Measurements from ENCODE around the gene NXF1. TPM values are rescaled to one million over a fixed set of nuclear protein-coding genes. Genes with fewer than 3 reads are reported as not detected.
"Not testable (repeated sequence)": the region's sequence is repeated elsewhere in the genome, so short reads cannot be mapped to it uniquely, and the experiment has no call there.

Gene NXF1
- 24.9 and 26.1 TPM in 2 replicates for total RNA-seq (2014; rRNA removed; shearing (Covaris generic))

GRCh38 chr11:62805076-62805892 lies at the start of gene NXF1:
TSS of gene NXF1 (minus strand) at chr11:62805440. CDS start at chr11:62805356, 84 bp downstream.
- peak; percentile 90 for DNase-seq (ENCODE audit: low read depth)

- DNase-seq (ENCODE audit: low read depth), result no peak
Measured at GRCh38 chr11:62854013-62854824, 49.0 kb upstream of the NXF1 start.

GRCh38 chr11:62853279-62853965 lies 48.2 kb upstream of the NXF1 start:
- no peak for DNase-seq (ENCODE audit: low read depth)

- no peak for DNase-seq (ENCODE audit: low read depth)
Measured at GRCh38 chr11:62852523-62853188, 47.4 kb upstream of the NXF1 start.

- DNase-seq (ENCODE audit: low read depth), result no peak
Measured at GRCh38 chr11:62851807-62852522, 46.7 kb upstream of the NXF1 start.

GRCh38 chr11:62850911-62851806 lies 45.9 kb upstream of the NXF1 start:
- no peak for DNase-seq (ENCODE audit: low read depth)

GRCh38 chr11:62847767-62848314 lies 42.6 kb upstream of the NXF1 start:
- no peak for DNase-seq (ENCODE audit: low read depth)

- DNase-seq (ENCODE audit: low read depth), result no peak
Measured at GRCh38 chr11:62846177-62846576, 40.9 kb upstream of the NXF1 start.

GRCh38 chr11:62844154-62844553 lies 38.9 kb upstream of the NXF1 start:
- no peak for DNase-seq (ENCODE audit: low read depth)

GRCh38 chr11:62843466-62843865 lies 38.2 kb upstream of the NXF1 start:
- no peak for DNase-seq (ENCODE audit: low read depth)

GRCh38 chr11:62842891-62843290 lies 37.7 kb upstream of the NXF1 start:
- not testable (repeated sequence) for DNase-seq (ENCODE audit: low read depth)

GRCh38 chr11:62842171-62842741 lies 37.0 kb upstream of the NXF1 start:
- DNase-seq (ENCODE audit: low read depth), result no peak

GRCh38 chr11:62841361-62842170 lies 36.3 kb upstream of the NXF1 start:
- DNase-seq (ENCODE audit: low read depth), result peak; percentile 100

GRCh38 chr11:62840721-62841360 lies 35.6 kb upstream of the NXF1 start:
- DNase-seq (ENCODE audit: low read depth), result peak; percentile 91

GRCh38 chr11:62839050-62839945 lies 34.1 kb upstream of the NXF1 start, which contains the start of gene WDR74:
TSS of gene WDR74 (minus strand) at chr11:62839590. CDS start at chr11:62839570, 20 bp downstream.
- peak; percentile 92 for DNase-seq (ENCODE audit: low read depth)

- no peak for DNase-seq (ENCODE audit: low read depth)
Measured at GRCh38 chr11:62835336-62835735, 30.1 kb upstream of the NXF1 start.
